ENCODE data around the gene IL1RAPL1.

GRCh38 chrX:29746326-29746725 is 1159.1 kb downstream of the IL1RAPL1 start:
- TF ChIP-seq, protein P1, sequence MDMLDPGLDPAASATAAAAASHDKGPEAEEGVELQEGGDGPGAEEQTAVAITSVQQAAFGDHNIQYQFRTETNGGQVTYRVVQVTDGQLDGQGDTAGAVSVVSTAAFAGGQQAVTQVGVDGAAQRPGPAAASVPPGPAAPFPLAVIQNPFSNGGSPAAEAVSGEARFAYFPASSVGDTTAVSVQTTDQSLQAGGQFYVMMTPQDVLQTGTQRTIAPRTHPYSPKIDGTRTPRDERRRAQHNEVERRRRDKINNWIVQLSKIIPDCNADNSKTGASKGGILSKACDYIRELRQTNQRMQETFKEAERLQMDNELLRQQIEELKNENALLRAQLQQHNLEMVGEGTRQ (IDR thresholded peaks at IDR 0.05): no peak
- TF ChIP-seq, protein P2, sequence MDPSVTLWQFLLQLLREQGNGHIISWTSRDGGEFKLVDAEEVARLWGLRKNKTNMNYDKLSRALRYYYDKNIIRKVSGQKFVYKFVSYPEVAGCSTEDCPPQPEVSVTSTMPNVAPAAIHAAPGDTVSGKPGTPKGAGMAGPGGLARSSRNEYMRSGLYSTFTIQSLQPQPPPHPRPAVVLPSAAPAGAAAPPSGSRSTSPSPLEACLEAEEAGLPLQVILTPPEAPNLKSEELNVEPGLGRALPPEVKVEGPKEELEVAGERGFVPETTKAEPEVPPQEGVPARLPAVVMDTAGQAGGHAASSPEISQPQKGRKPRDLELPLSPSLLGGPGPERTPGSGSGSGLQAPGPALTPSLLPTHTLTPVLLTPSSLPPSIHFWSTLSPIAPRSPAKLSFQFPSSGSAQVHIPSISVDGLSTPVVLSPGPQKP (IDR thresholded peaks at IDR 0.05; ENCODE audit: low read depth, low read length): no peak
- TF ChIP-seq CTCF (IDR thresholded peaks at IDR 0.05): no peak
- TF ChIP-seq JUNB (IDR thresholded peaks at IDR 0.05): no peak
- no peak for TF ChIP-seq JUN (IDR thresholded peaks at IDR 0.05)
- TF ChIP-seq, protein P3, sequence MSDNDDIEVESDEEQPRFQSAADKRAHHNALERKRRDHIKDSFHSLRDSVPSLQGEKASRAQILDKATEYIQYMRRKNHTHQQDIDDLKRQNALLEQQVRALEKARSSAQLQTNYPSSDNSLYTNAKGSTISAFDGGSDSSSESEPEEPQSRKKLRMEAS (IDR thresholded peaks at IDR 0.05): no peak
- TF ChIP-seq CEBPB (IDR thresholded peaks at IDR 0.05): no peak
- no peak for TF ChIP-seq CHD2 (IDR thresholded peaks at IDR 0.05; ENCODE audit: low read length, partially characterized antibody)
